ENCODE measurements around the gene DYNLRB1. TPM values are rescaled to one million over a fixed set of nuclear protein-coding genes. Genes with fewer than 3 reads are reported as not detected.

Gene DYNLRB1
- total RNA-seq, 1 experiment from 2014 or later = 142 TPM

DNA sequence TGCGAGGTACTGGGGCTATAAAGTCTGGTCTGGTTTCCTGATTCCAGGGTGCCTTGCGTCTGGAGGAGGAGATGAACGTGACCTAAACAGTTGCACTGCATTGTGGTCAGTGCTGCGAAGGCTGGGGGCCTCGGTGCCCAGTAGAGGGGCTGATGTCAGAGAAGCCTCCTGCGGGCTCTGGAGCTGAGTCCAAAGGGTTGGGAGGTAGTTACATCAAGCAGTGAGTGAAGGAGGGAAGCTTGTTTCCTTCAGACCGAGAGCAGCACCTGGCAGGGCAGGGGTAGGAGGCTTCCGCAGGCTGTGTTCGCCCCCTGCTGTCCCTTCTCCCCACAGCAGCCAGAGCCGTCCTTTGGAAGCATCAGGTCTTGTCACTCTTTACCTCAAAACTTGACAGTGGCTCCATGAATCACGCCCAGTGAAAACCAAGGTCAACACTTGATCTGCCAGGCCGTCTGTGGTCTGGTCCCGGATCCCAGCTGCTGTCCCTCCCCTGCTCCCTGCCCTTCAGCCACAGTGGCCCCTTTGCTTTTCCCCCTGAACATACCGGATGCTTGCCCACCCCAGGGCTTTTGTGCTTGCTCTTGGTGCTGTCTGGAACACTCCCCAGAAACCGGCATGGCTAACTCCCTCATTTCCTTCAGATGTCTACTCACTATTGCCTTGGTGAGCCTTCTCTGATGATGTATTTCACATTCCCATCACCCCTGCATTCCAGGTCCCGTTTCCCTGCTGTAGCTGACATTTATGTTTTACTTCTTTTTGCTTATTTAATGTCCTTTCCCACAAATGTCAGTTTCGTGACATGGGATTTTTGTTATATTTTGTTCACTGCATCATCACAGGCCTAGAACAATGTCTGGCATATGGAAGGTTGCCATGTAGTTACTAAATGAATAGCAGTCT lies 7.0 kb downstream of the DYNLRB1 start:
- CTCF ChIA-PET = interaction anchor here (0.5 to 3.1 kb wide), 5 partner anchors 15 to 454 kb away, joined by 3 to 34 read pairs (median 4); no protein-coding TSS in a partner anchor
- POLR2A ChIA-PET (ENCODE audit: low non-redundant PET) = no interaction called here
- H3K27me3 ChIP-seq (replicated peaks; ENCODE audit: insufficient read depth, low read depth, low read length, poor library complexity) = no peaks in the 10 kb centered on the region
- peaks cover 27% of the 10 kb centered on the region for H3K36me3 ChIP-seq (ENCODE audit: insufficient read depth, low read length, poor library complexity, severe bottlenecking)
- H3K27ac ChIP-seq (ENCODE audit: low read depth, low read length, poor library complexity, severe bottlenecking) = no peak overlapping the region
- intact Hi-C loops (cut with micrococcal nuclease; ENCODE audit: unreplicated experiment) = loop anchor here (2.0 kb wide), 1 partner anchor 210 kb away; no protein-coding TSS in a partner anchor
- BruUV-seq (replicated peaks) = no TSS peak
- H3K4me1 ChIP-seq (ENCODE audit: insufficient read depth, low read length, poor library complexity, severe bottlenecking) = no peaks in the 10 kb centered on the region
- TF ChIP-seq, protein P1, sequence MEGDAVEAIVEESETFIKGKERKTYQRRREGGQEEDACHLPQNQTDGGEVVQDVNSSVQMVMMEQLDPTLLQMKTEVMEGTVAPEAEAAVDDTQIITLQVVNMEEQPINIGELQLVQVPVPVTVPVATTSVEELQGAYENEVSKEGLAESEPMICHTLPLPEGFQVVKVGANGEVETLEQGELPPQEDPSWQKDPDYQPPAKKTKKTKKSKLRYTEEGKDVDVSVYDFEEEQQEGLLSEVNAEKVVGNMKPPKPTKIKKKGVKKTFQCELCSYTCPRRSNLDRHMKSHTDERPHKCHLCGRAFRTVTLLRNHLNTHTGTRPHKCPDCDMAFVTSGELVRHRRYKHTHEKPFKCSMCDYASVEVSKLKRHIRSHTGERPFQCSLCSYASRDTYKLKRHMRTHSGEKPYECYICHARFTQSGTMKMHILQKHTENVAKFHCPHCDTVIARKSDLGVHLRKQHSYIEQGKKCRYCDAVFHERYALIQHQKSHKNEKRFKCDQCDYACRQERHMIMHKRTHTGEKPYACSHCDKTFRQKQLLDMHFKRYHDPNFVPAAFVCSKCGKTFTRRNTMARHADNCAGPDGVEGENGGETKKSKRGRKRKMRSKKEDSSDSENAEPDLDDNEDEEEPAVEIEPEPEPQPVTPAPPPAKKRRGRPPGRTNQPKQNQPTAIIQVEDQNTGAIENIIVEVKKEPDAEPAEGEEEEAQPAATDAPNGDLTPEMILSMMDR (conservative IDR thresholded peaks at IDR 0.05; ENCODE audit: low read depth, low read length) = peak; percentile 63
- no peak for TF ChIP-seq EZH2 (IDR thresholded peaks at IDR 0.05; ENCODE audit: borderline replicate concordance, low read depth, low read length, poor library complexity, severe bottlenecking)
- no peak overlapping the region for H3K4me3 ChIP-seq (ENCODE audit: low read depth, low read length, poor library complexity, severe bottlenecking)
- DNase-seq (ENCODE audit: low spot score) = peak; percentile 61
- H3K9me3 ChIP-seq (ENCODE audit: low read depth, low read length, poor library complexity, severe bottlenecking) = no peaks in the 10 kb centered on the region

DNA sequence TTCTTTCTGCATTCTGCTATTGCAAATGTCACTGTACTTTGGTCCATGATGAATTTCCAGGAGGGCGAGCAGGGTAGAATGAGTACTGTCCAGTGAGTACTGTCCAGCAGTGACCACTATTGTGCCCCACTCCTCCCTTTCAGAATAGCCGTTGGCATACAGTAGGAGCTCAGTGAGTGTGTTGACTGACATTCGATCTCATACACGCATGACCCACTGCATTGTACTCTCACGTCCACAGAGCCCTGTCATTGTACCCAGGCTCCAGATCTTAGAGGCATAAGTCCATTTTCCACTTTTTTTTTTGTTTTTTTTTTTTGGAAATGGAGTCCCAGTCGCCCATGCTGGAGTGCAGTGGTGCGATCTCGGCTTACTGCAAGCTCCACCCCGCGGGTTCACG lies 8.2 kb downstream of the DYNLRB1 start:
- no peak overlapping the region for H3K4me3 ChIP-seq (ENCODE audit: low read depth, low read length, poor library complexity, severe bottlenecking)
- H3K9me3 ChIP-seq (ENCODE audit: low read depth, low read length, poor library complexity, severe bottlenecking) = no peaks in the 10 kb centered on the region
- ChIA-PET CTCF (interaction anchor here (3.1 kb wide), 1 partner anchor 212 kb away, joined by 34 read pairs; no protein-coding TSS in a partner anchor), POLR2A (ENCODE audit: low non-redundant PET) (no interaction called here)
- no peaks in the 10 kb centered on the region for H3K4me1 ChIP-seq (ENCODE audit: insufficient read depth, low read length, poor library complexity, severe bottlenecking)
- DNase-seq (ENCODE audit: low spot score) = no peak
- peaks cover 31% of the 10 kb centered on the region for H3K36me3 ChIP-seq (ENCODE audit: insufficient read depth, low read length, poor library complexity, severe bottlenecking)
- no peak overlapping the region for H3K27ac ChIP-seq (ENCODE audit: low read depth, low read length, poor library complexity, severe bottlenecking)
- TF ChIP-seq EZH2 (IDR thresholded peaks at IDR 0.05; ENCODE audit: borderline replicate concordance, low read depth, low read length, poor library complexity, severe bottlenecking) = no peak
- TF ChIP-seq, protein P1 (conservative IDR thresholded peaks at IDR 0.05; ENCODE audit: low read depth, low read length) = no peak
- H3K27me3 ChIP-seq (replicated peaks; ENCODE audit: insufficient read depth, low read depth, low read length, poor library complexity) = no peaks in the 10 kb centered on the region
- BruUV-seq (replicated peaks) = no TSS peak
- intact Hi-C loops (cut with micrococcal nuclease; ENCODE audit: unreplicated experiment) = no loop called here

DNA sequence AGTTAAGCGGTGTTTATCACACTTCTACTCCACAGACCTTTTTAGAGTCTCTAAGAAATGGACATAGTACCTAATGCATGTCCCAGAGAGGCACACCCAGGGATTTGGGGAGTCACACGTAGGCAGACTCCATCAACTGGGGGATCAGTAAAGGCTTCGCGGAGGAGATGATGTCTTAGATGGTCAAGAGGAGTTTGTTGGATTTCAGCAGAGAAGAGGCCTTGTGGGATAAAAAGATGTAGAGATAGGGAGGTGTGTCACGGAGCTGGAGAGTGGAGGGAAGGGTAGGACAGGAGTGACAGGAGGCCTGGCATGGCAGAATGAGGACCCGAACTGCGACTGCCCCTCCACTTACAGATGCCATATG lies 9.1 kb downstream of the DYNLRB1 start:
- POLR2A ChIA-PET (ENCODE audit: low non-redundant PET) = no interaction called here
- TF ChIP-seq, protein P1 (conservative IDR thresholded peaks at IDR 0.05; ENCODE audit: low read depth, low read length) = no peak
- no peak for TF ChIP-seq EZH2 (IDR thresholded peaks at IDR 0.05; ENCODE audit: borderline replicate concordance, low read depth, low read length, poor library complexity, severe bottlenecking)
- CTCF ChIA-PET = no interaction called here
- intact Hi-C loops (cut with micrococcal nuclease; ENCODE audit: unreplicated experiment) = no loop called here
- BruUV-seq (replicated peaks) = no TSS peak
- Histone ChIP-seq H3K4me3 (ENCODE audit: low read depth, low read length, poor library complexity, severe bottlenecking) (no peak overlapping the region), H3K27ac (ENCODE audit: low read depth, low read length, poor library complexity, severe bottlenecking) (no peak overlapping the region), H3K36me3 (ENCODE audit: insufficient read depth, low read length, poor library complexity, severe bottlenecking) (peaks cover 33% of the 10 kb centered on the region), H3K4me1 (ENCODE audit: insufficient read depth, low read length, poor library complexity, severe bottlenecking) (no peaks in the 10 kb centered on the region), H3K9me3 (ENCODE audit: low read depth, low read length, poor library complexity, severe bottlenecking) (no peaks in the 10 kb centered on the region), H3K27me3 (replicated peaks; ENCODE audit: insufficient read depth, low read depth, low read length, poor library complexity) (no peaks in the 10 kb centered on the region)
- DNase-seq (ENCODE audit: low spot score) = no peak

Measured in A673 (cell line).